MM.1S (cell line): ENCODE measurements around the gene TOP2B.

ENCODE experiments used
- CTCF ChIP-seq: fragments of 300-600 bp; sonication (generic); IDR thresholded peaks from 2 replicates; pipeline ENCODE4 v1.5.1; 2016; ENCODE audit warnings: antibody characterized with exemption, low read length, mixed read lengths
- EZH2phosphoT487 ChIP-seq: fragments of 300-600 bp; sonication (generic); IDR thresholded peaks from 2 replicates; pipeline ENCODE4 v1.6.1; 2018; ENCODE audit warnings: antibody characterized with exemption, low read length

GRCh38 chr3:25584011-25584789 lies 80.5 kb downstream of the TOP2B start:
- TF ChIP-seq EZH2phosphoT487 (no peak), CTCF (no peak)
